B cell (primary cell): ENCODE results near the gene MBIP. TPM values are rescaled to one million over a fixed set of nuclear protein-coding genes. Genes with fewer than 3 reads are reported as not detected.

ENCODE experiments used
- ATAC-seq: fragments of 200-7000 bp; cut with Tn5 transposase; one replicate; pipeline ENCODE4 v1.10.0; 2021; ENCODE audit warnings: low read depth, mild to moderate bottlenecking, moderate number of reproducible peaks, moderate library complexity
- CTCF ChIA-PET: fragments of 350-600 bp; sonication (Branson Sonifier 250); formaldehyde crosslinking; loops from one replicate; lab custom pipeline; 2021; ENCODE audit warnings: antibody characterized with exemption, inconsistent platforms; lab: Charles Lee
- POLR2A ChIA-PET: fragments of 350-600 bp; sonication (Branson Sonifier 250); formaldehyde crosslinking; loops from one replicate; lab custom pipeline; 2021; ENCODE audit warnings: antibody characterized with exemption; lab: Charles Lee
- DNase-seq: peaks from one replicate; pipeline ENCODE4 v3.0.0; 2013
- H2AFZ ChIP-seq: 2 replicates; pipeline ENCODE4 v1.6.1; 2012; ENCODE audit warnings: mild to moderate bottlenecking, low read depth, low read length; ENCODE audit not compliant: insufficient read depth, poor library complexity, severe bottlenecking
- H3K27ac ChIP-seq, 2 donors: 1 replicate in 1 of 2; 2 replicates in 1 of 2; pipeline ENCODE4 v1.5.1; 2012 to 2013; ENCODE audit warnings: low read length in 2 of 2, mild to moderate bottlenecking in 2 of 2, moderate library complexity in 1 of 2
- H3K27me3 ChIP-seq, 4 experiments: fragments of 200-600 bp in 1 of 4; sonication (generic) in 1 of 4; replicated peaks in 1 of 4; 1 replicate in 2 of 4; 2 replicates in 2 of 4; pipeline versions ENCODE4 v1.6.1 to v1.7.0; 2013 to 2016; ENCODE audit warnings: low read length in 3 of 4, mild to moderate bottlenecking in 2 of 4, mixed read lengths in 1 of 4, moderate library complexity in 1 of 4; ENCODE audit not compliant: insufficient read depth in 4 of 4, control insufficient read depth in 3 of 4; ENCODE audit errors: control extremely low read depth in 1 of 4
- H3K36me3 ChIP-seq, 2 experiments: replicated peaks in 1 of 2; 1 replicate in 1 of 2; 2 replicates in 1 of 2; pipeline versions ENCODE4 v1.6.1 to v1.7.1; 2013; ENCODE audit warnings: low read length in 1 of 2; ENCODE audit not compliant: insufficient read depth in 2 of 2, control insufficient read depth in 1 of 2; ENCODE audit errors: control extremely low read depth in 1 of 2, extremely low read depth in 1 of 2
- H3K4me1 ChIP-seq, 2 donors: fragments of 200-600 bp in 1 of 2; sonication (generic) in 1 of 2; 1 replicate in 1 of 2; 2 replicates in 1 of 2; pipeline versions ENCODE4 v1.5.1 to v1.6.1; 2013 to 2017; ENCODE audit warnings: low read length in 2 of 2; ENCODE audit not compliant: control insufficient read depth in 2 of 2, insufficient read depth in 2 of 2
- H3K4me2 ChIP-seq: replicated peaks from 2 replicates; pipeline ENCODE3; 2012; ENCODE audit warnings: mild to moderate bottlenecking, low read depth, low read length; ENCODE audit not compliant: poor library complexity, severe bottlenecking
- H3K4me3 ChIP-seq, 5 experiments: fragments of 200-600 bp in 1 of 5; sonication (generic) in 1 of 5; 1 replicate in 3 of 5; 2 replicates in 2 of 5; pipeline versions ENCODE4 v1.5.1 to v1.7.0; 2011 to 2016; ENCODE audit warnings: low read length in 4 of 5, mild to moderate bottlenecking in 4 of 5, low read depth in 2 of 5, control low read depth in 1 of 5, moderate library complexity in 1 of 5; ENCODE audit not compliant: insufficient read depth in 1 of 5; ENCODE audit errors: control extremely low read depth in 1 of 5, extremely low read depth in 1 of 5
- H3K79me2 ChIP-seq: fragments of 200-600 bp; sonication (generic); one replicate; pipeline ENCODE4 v1.6.0; 2016; ENCODE audit warnings: low read length; ENCODE audit not compliant: control insufficient read depth, insufficient read depth
- H3K9ac ChIP-seq: fragments of 200-600 bp; sonication (generic); 2 replicates; pipeline ENCODE4 v1.6.1; 2017; ENCODE audit warnings: mild to moderate bottlenecking, low read length, moderate library complexity
- H3K9me3 ChIP-seq, 3 donors: one replicate each; pipeline versions ENCODE4 v1.6.1 to v1.7.1; 2013; ENCODE audit warnings: low read length in 2 of 3; ENCODE audit not compliant: control insufficient read depth in 2 of 3, insufficient read depth in 1 of 3; ENCODE audit errors: control extremely low read depth in 1 of 3
- H4K20me1 ChIP-seq: 2 replicates; pipeline ENCODE4 v1.6.0; 2012; ENCODE audit warnings: mild to moderate bottlenecking, low read length; ENCODE audit not compliant: insufficient read depth, control insufficient read depth, poor library complexity, severe bottlenecking
- H3K27ac Mint-ChIP-seq: one replicate; pipeline ENCODE4 v1.8.0; 2021; ENCODE audit warnings: mixed read lengths
- H3K27me3 Mint-ChIP-seq: one replicate; pipeline ENCODE4 v1.8.0; 2021; ENCODE audit warnings: mixed read lengths
- H3K4me1 Mint-ChIP-seq: one replicate; pipeline ENCODE4 v1.8.0; 2021; ENCODE audit warnings: mixed read lengths
- H3K4me3 Mint-ChIP-seq: one replicate; pipeline ENCODE4 v1.8.0; 2021; ENCODE audit warnings: mixed read lengths
- H3K9me3 Mint-ChIP-seq: one replicate; pipeline ENCODE4 v1.8.0; 2022; ENCODE audit warnings: mixed read lengths; ENCODE audit not compliant: insufficient read depth
- CTCF ChIP-seq: fragments of 200-600 bp; IDR thresholded peaks from one replicate; pipeline ENCODE4 v1.8.0; 2022; ENCODE audit warnings: antibody characterized with exemption, mild to moderate bottlenecking
- EZH2 ChIP-seq: IDR thresholded peaks from 2 replicates; pipeline ENCODE4 v1.6.1; 2012; ENCODE audit warnings: borderline replicate concordance, low read depth, mild to moderate bottlenecking, moderate library complexity, low read length; ENCODE audit not compliant: insufficient read depth, poor library complexity, severe bottlenecking
- WGBS: methylation state at CpG from one replicate; pipeline ENCODE4 v1.1.5; 2013; ENCODE audit warnings: missing lambda C conversion rate; ENCODE audit not compliant: insufficient coverage; 5-methylcytosine and 5-hydroxymethylcytosine counted together
- intact Hi-C: fragments of 100-400 bp; cut with micrococcal nuclease; formaldehyde crosslinking; loops from one replicate; pipeline ENCODE4 v1.10.0; 2022
- polyA plus RNA-seq: library from polyadenylated mRNA; depleted of rRNA; stranded (reverse); fragments of >200 nt; gene quantifications from 2 replicates; pipeline ENCODE4 v1.2.3, GENCODE V29; 2012
- total RNA-seq, 2 donors: library from RNA; stranded (reverse); fragments of 120-200 nt in 1 of 2; gene quantifications; 1 replicate in 1 of 2; 2 replicates in 1 of 2; pipeline versions ENCODE4 v1.2.3 to v1.2.4, GENCODE V29; 2013 to 2022

The MBIP gene
- total and polyA plus RNA-seq, 2 donors (not counting 1 experiment from before 2014, with no cell fraction given), result 9.3 to 20.8 TPM

- Histone ChIP-seq H3K36me3 (peaks cover 4 to 11% of the 10 kb centered on the region in 2 experiments), H3K9ac (no peak overlapping the region), H3K27me3 (no peaks in the 10 kb centered on the region), H4K20me1 (no peaks in the 10 kb centered on the region), H3K9me3 (no peaks in the 10 kb centered on the region), H3K4me3 (no peak overlapping the region), H3K27ac (no peak overlapping the region), H2AFZ (no peak overlapping the region), H3K79me2 (peaks cover 23% of the 10 kb centered on the region), H3K4me2 (no peak overlapping the region), H3K4me1 (peaks cover 5% of the 10 kb centered on the region in 2 donors)
- ChIA-PET CTCF (no interaction called here), POLR2A (no interaction called here)
- H3K27me3 Mint-ChIP-seq, result peaks cover 3% of the 10 kb centered on the region
- DNase-seq (no peak), ATAC-seq (no peak)
- intact Hi-C loops, result no loop called here
- no peak overlapping the region for H3K27ac Mint-ChIP-seq
- H3K4me1 Mint-ChIP-seq, result peaks cover 18% of the 10 kb centered on the region
- TF ChIP-seq CTCF (no peak), EZH2 (no peak)
- no peak overlapping the region for H3K4me3 Mint-ChIP-seq
- H3K9me3 Mint-ChIP-seq, result peaks cover 3% of the 10 kb centered on the region
- WGBS, result no CpG with 5 or more reads among the region's 2 CpGs
These were observed 2.8 kb downstream of the MBIP start for GRCh38 chr14:36317650-36318049.

GRCh38 chr14:36316131-36316530, 4.3 kb downstream of the MBIP start:
- Histone ChIP-seq H3K4me3 (no peak overlapping the region), H3K4me1 (peaks cover 5% of the 10 kb centered on the region in 2 donors), H3K36me3 (peaks cover 8 to 18% of the 10 kb centered on the region in 2 experiments), H3K9ac (no peak overlapping the region), H3K9me3 (no peaks in the 10 kb centered on the region), H3K4me2 (no peak overlapping the region), H3K27me3 (no peaks in the 10 kb centered on the region), H2AFZ (no peak overlapping the region), H3K27ac (no peak overlapping the region), H4K20me1 (no peaks in the 10 kb centered on the region), H3K79me2 (peaks cover 23% of the 10 kb centered on the region)
- ATAC-seq (no peak), DNase-seq (no peak)
- POLR2A ChIA-PET, result no interaction called here
- H3K27ac Mint-ChIP-seq, result no peak overlapping the region
- peaks cover 3% of the 10 kb centered on the region for H3K9me3 Mint-ChIP-seq
- H3K4me3 Mint-ChIP-seq, result no peak overlapping the region
- intact Hi-C loops, result no loop called here
- CTCF ChIA-PET, result no interaction called here
- peaks cover 18% of the 10 kb centered on the region for H3K4me1 Mint-ChIP-seq
- WGBS, result no CpG with 5 or more reads among the region's 1 CpG
- TF ChIP-seq EZH2 (no peak), CTCF (no peak)
- peaks cover 3% of the 10 kb centered on the region for H3K27me3 Mint-ChIP-seq
